HepG2 (cell line): ENCODE results near the gene AFG1L. TPM values are rescaled to one million over a fixed set of nuclear protein-coding genes. Genes with fewer than 3 reads are reported as not detected.

Source experiments
- ATM ChIP-seq: fragments of 450-650 bp; IDR thresholded peaks from 2 replicates; pipeline ENCODE4 v1.7.1; 2017; ENCODE audit warnings: mild to moderate bottlenecking, borderline replicate concordance
- HNF1A ChIP-seq, 2 experiments: sonication (generic) in 1 of 2; formaldehyde crosslinking in 1 of 2; IDR thresholded peaks; 2 replicates each; pipeline versions ENCODE4 v1.4.0 to v1.6.1; 2016 to 2020; ENCODE audit warnings: borderline replicate concordance in 1 of 2, low read depth in 1 of 2, mild to moderate bottlenecking in 1 of 2, missing genetic modification reagents in 1 of 2
- IRX3 ChIP-seq: sonication (generic); formaldehyde crosslinking; IDR thresholded peaks from 2 replicates; pipeline ENCODE4 v1.8.1; 2023; ENCODE audit warnings: mild to moderate bottlenecking, low read depth, missing genetic modification reagents, borderline replicate concordance
- KLF12 ChIP-seq: sonication (generic); formaldehyde crosslinking; IDR thresholded peaks from 2 replicates; pipeline ENCODE4 v1.4.0; 2020; ENCODE audit warnings: missing genetic modification reagents, borderline replicate concordance
- MBNL3 ChIP-seq: fragments of 250-450 bp; sonication (Bioruptor Pico); conservative IDR thresholded peaks from 2 replicates; pipeline ENCODE4 v1.8.0; 2022; ENCODE audit warnings: mild to moderate bottlenecking, inconsistent platforms
- SYNCRIP ChIP-seq: fragments of 200-400 bp; formaldehyde crosslinking; IDR thresholded peaks from 2 replicates; pipeline ENCODE4 v1.6.1; 2018; ENCODE audit warnings: mild to moderate bottlenecking, low read depth, low read length; ENCODE audit not compliant: insufficient read depth
- TMF1 ChIP-seq: sonication (generic); formaldehyde crosslinking; IDR thresholded peaks from 2 replicates; pipeline ENCODE4 v1.8.1; 2022; ENCODE audit warnings: low read depth, missing genetic modification reagents
- ZC3H13 ChIP-seq: sonication (generic); formaldehyde crosslinking; IDR thresholded peaks from 2 replicates; pipeline ENCODE4 v1.8.1; 2023; ENCODE audit warnings: mild to moderate bottlenecking, missing genetic modification reagents, moderate library complexity
- ZNF251 ChIP-seq: sonication (generic); formaldehyde crosslinking; IDR thresholded peaks from 2 replicates; pipeline ENCODE4 v1.9.0; 2021; ENCODE audit warnings: mild to moderate bottlenecking, missing genetic modification reagents
- ZNF770 ChIP-seq: sonication (generic); formaldehyde crosslinking; IDR thresholded peaks from 2 replicates; pipeline ENCODE4 v1.5.0; 2020; ENCODE audit warnings: mild to moderate bottlenecking, missing genetic modification reagents
- ZNF775 ChIP-seq: sonication (generic); formaldehyde crosslinking; IDR thresholded peaks from 2 replicates; pipeline ENCODE4 v1.4.0; 2020; ENCODE audit warnings: missing genetic modification reagents, mild to moderate bottlenecking, moderate library complexity, borderline replicate concordance
- polyA plus RNA-seq, 8 experiments: library from polyadenylated mRNA; depleted of rRNA in 3 of 8; stranded (reverse) in 7 of 8; unstranded in 1 of 8; fragments of >200 nt; fragmentation: Illumina TruSeq in 4 of 8; extraction: Trizol in 4 of 8; gene quantifications; 2 replicates each; pipeline versions ENCODE4 v1.2.1 to v1.2.3, GENCODE V29; 2011 to 2016; ENCODE audit warnings: low read depth in 4 of 8, missing spikeins in 1 of 8, mixed read lengths in 1 of 8; ENCODE audit not compliant: insufficient read depth in 1 of 8
- total RNA-seq, 5 experiments: library from RNA; depleted of rRNA; stranded (reverse); fragments of >200 nt; fragmentation: Illumina TruSeq; extraction: Trizol; gene quantifications; 2 replicates each; pipeline ENCODE4 v1.2.3, GENCODE V29; 2016; ENCODE audit warnings: low read depth in 1 of 5
- TF ChIP-seq, protein P1 (sequence below): sonication (generic); formaldehyde crosslinking; IDR thresholded peaks from 2 replicates; pipeline ENCODE4 v1.4.0; 2020; ENCODE audit warnings: missing genetic modification reagents
- TF ChIP-seq, protein P2 (sequence below): sonication (generic); formaldehyde crosslinking; IDR thresholded peaks from 2 replicates; pipeline ENCODE4 v1.5.0; 2020; ENCODE audit warnings: missing genetic modification reagents
- TF ChIP-seq, protein P3 (sequence below): sonication (generic); formaldehyde crosslinking; IDR thresholded peaks from 2 replicates; pipeline ENCODE4 v1.4.0; 2020; ENCODE audit warnings: mild to moderate bottlenecking, missing genetic modification reagents

Gene AFG1L
- total and polyA plus RNA-seq, 2 of the 13 experiments (the other 11 are each of a cell fraction or from before 2014, with no cell fraction given) = 3.1 to 14.0 TPM

GRCh38 chr6:108560463-108561308 is 265.8 kb downstream of the AFG1L start, which contains the start of gene FOXO3 (continued):
- TF ChIP-seq, protein P1, sequence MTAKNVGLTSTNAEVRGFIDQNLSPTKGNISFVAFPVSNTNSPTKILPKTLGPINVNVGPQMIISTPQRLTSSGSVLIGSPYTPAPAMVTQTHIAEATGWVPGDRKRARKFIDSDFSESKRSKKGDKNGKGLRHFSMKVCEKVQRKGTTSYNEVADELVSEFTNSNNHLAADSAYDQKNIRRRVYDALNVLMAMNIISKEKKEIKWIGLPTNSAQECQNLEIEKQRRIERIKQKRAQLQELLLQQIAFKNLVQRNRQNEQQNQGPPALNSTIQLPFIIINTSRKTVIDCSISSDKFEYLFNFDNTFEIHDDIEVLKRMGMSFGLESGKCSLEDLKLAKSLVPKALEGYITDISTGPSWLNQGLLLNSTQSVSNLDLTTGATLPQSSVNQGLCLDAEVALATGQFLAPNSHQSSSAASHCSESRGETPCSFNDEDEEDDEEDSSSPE (CRISPR knock-in tag) = peak; percentile 73
- TF ChIP-seq HNF1A (IDR thresholded peaks at IDR 0.05; ENCODE audit: low read depth) (no peak), HNF1A (CRISPR knock-in tag; IDR thresholded peaks at IDR 0.05; ENCODE audit: borderline replicate concordance) (peak; percentile 11; the same call in 1 of the 2 replicates), IRX3 (CRISPR knock-in tag) (peak; percentile 29; the same call in 1 of the 2 replicates), ZNF251 (CRISPR knock-in tag) (no peak), KLF12 (CRISPR knock-in tag) (no peak), ZC3H13 (CRISPR knock-in tag) (peak; percentile 89), ZNF775 (CRISPR knock-in tag) (no peak), TMF1 (CRISPR knock-in tag) (no peak), ZNF770 (CRISPR knock-in tag) (no peak; the same call in 1 of the 2 replicates), ATM (no peak), SYNCRIP (no peak), MBNL3 (no peak)
- TF ChIP-seq, protein P2, sequence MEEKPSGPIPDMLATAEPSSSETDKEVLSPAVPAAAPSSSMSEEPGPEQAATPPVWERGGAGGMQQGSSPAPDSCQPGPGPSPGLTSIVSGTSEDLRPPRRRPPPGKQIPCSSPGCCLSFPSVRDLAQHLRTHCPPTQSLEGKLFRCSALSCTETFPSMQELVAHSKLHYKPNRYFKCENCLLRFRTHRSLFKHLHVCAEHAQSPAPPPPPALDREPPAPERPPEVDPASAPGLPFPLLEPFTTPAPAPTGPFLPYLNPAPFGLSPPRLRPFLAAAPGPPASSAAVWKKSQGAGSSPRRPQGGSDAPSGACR (CRISPR knock-in tag) = no peak; the same call in 1 of the 2 replicates
- TF ChIP-seq, protein P3, sequence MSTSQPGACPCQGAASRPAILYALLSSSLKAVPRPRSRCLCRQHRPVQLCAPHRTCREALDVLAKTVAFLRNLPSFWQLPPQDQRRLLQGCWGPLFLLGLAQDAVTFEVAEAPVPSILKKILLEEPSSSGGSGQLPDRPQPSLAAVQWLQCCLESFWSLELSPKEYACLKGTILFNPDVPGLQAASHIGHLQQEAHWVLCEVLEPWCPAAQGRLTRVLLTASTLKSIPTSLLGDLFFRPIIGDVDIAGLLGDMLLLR = no peak
